ENCODE data around the gene RPS27.
A peak's percentile ranks its signal among the peaks of the same experiment; 100 is the strongest.
"Not testable (repeated sequence)": the region's sequence is repeated elsewhere in the genome, so short reads cannot be mapped to it uniquely, and the experiment has no call there.

Gene RPS27

DNA sequence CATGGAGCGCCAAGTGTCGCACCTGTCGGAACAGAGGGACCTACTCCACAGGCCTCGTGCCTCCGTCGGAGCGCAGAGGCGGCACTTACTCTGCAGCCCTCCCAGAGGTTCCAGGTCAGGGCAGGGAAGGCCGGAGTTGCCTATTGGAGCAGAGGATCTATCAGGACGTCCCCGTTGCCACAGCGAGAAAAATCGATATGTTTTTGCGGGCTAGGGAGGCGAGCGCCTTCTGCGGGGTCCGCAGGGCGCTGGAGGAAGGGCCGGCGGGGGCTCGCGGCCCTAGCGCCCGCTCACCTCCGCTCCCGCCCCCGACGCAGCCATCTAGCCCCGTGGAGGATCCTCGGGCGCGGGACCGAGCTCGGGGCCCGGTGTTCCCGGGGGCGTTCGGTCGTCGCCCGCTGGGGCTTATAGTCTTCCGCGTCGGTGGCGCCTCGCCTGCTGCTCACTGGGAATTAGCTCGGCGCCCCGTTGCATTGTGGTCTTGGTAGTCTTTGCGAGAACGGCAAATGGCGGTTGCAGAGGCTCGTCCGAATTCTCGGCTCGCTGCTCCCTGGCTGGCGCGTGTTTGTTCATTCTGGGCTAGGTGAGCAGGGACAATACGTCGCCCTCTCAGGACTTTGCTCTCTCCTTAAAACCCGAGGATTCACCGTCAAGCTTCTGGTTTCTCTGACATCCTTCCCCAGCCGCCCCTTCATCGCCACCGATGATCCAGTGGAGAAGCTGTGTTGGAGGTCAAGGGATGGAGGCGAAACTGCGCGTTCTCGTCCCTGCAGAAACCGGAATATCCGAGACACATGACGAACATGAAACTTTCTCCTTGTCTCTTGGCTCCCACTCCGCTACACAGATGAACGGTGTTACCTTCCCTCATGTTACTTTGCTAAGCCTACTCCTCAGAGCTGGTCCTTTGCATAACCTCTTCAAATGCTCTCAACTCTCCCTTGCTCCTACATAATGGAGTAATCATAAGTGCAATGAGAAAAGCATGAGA is 13.0 kb upstream of the RPS27 start, which contains the start of gene JTB:
JTB (minus strand) TSS at position 425 of the 991 bp plus-strand sequence; CDS start at position 3, 422 bp downstream.
- Mint-ChIP-seq H3K36me3 (ENCODE audit: low read depth) (peaks cover 54% of the 10 kb centered on the region), H3K9me3 (no peaks in the 10 kb centered on the region), H3K27me3 (ENCODE audit: low read depth, poor library complexity) (peaks cover 3% of the 10 kb centered on the region), H3K4me3 (peak within 1 kb of the TSS; percentile 95), H3K27ac (peak within 1 kb of the TSS; percentile 88), H3K4me1 (peaks cover 31% of the 10 kb centered on the region)
- DNase-seq = peak; percentile 85
- TF ChIP-seq, protein P1, sequence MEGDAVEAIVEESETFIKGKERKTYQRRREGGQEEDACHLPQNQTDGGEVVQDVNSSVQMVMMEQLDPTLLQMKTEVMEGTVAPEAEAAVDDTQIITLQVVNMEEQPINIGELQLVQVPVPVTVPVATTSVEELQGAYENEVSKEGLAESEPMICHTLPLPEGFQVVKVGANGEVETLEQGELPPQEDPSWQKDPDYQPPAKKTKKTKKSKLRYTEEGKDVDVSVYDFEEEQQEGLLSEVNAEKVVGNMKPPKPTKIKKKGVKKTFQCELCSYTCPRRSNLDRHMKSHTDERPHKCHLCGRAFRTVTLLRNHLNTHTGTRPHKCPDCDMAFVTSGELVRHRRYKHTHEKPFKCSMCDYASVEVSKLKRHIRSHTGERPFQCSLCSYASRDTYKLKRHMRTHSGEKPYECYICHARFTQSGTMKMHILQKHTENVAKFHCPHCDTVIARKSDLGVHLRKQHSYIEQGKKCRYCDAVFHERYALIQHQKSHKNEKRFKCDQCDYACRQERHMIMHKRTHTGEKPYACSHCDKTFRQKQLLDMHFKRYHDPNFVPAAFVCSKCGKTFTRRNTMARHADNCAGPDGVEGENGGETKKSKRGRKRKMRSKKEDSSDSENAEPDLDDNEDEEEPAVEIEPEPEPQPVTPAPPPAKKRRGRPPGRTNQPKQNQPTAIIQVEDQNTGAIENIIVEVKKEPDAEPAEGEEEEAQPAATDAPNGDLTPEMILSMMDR (IDR thresholded peaks at IDR 0.05) = no peak

DNA sequence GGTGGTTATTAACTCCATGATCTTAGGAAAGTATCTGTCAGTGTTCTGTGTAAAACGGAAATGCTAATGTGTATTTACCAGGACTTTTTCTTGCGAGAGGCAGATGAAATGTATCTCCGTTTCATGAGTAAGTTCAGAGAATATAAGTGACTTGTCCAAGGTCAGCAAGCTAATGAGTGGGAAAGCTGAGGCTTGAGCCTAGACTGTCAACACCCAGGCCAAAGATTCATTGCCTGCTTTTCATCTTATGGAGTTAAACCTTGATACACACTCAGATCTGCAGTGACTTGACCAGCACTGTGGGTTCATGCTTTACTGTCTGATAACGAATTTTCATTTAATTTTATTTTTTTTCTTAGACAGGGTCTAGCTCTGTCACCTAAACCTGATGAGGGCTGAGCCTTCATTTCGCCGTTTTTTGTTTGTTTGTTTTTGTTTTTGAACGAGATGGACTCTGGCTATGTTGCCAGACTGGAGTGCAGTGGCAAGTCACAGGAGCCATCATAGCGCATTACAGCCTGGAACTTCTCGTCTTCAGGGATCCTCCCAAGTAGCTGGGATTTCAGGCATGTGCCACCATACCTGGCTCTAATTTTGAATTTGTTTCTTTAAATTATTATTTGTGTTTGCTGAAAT is 12.2 kb upstream of the RPS27 start:
- TF ChIP-seq, protein P1 (IDR thresholded peaks at IDR 0.05) = no peak
- H3K4me1 Mint-ChIP-seq = peaks cover 31% of the 10 kb centered on the region
- no peak overlapping the region for H3K27ac Mint-ChIP-seq
- H3K4me3 Mint-ChIP-seq = peak overlapping the region; percentile 95
- H3K27me3 Mint-ChIP-seq (ENCODE audit: low read depth, poor library complexity) = peaks cover 3% of the 10 kb centered on the region
- no peaks in the 10 kb centered on the region for H3K9me3 Mint-ChIP-seq
- DNase-seq = no peak
- H3K36me3 Mint-ChIP-seq (ENCODE audit: low read depth) = peaks cover 59% of the 10 kb centered on the region

DNA sequence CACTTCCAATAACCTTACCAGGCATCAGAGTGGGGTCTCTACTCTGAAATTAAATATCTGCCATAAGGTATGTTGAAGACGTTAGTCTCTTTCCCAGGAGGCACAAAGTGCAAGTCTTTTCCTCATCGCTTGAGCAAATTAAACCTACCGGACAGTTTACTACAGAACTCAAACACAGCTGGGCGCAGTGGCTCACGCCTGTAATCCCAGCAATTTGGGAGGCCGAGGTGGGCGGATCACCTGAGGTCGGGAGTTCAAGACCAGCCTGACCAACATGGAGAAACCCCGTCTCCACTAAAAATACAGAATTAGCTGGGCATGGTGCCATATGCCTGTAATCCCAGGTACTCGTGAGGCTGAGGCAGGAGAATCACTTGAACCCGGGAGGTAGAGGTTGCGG is 11.5 kb upstream of the RPS27 start:
- peaks cover 31% of the 10 kb centered on the region for H3K4me1 Mint-ChIP-seq

DNA sequence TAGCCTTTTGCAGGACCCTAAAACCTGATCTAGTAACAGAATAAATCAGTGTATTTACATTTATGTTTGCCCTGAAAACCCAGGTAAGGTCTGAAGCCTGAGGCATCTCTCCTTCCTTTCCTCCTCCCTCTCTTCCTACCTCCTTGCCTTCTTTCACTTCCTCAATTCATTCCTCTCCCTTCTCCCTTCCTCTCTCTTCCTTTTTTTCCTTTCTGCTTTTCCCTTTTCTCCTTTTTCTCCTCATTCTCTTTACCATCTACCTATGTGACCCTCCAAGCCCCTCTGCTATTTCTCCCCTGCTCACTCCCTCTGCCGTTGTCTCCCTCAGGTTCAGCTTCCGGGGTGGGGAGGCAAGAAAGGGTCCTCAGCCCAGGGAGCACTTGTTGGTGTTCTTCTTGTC is 8.8 kb upstream of the RPS27 start:
- Mint-ChIP-seq H3K36me3 (ENCODE audit: low read depth) (peaks cover 42% of the 10 kb centered on the region), H3K4me1 (peaks cover 41% of the 10 kb centered on the region)
- not testable (repeated sequence) for DNase-seq; H3K27me3 Mint-ChIP-seq (ENCODE audit: low read depth, poor library complexity); H3K4me3 Mint-ChIP-seq; H3K9me3 Mint-ChIP-seq; H3K27ac Mint-ChIP-seq

More for the DNA sequence above, 11.5 kb upstream of the RPS27 start:
- not testable (repeated sequence) for DNase-seq; H3K27me3 Mint-ChIP-seq (ENCODE audit: low read depth, poor library complexity); H3K9me3 Mint-ChIP-seq; H3K27ac Mint-ChIP-seq
- Mint-ChIP-seq H3K4me3 (peak overlapping the region; percentile 95), H3K36me3 (ENCODE audit: low read depth) (peaks cover 58% of the 10 kb centered on the region)

DNA sequence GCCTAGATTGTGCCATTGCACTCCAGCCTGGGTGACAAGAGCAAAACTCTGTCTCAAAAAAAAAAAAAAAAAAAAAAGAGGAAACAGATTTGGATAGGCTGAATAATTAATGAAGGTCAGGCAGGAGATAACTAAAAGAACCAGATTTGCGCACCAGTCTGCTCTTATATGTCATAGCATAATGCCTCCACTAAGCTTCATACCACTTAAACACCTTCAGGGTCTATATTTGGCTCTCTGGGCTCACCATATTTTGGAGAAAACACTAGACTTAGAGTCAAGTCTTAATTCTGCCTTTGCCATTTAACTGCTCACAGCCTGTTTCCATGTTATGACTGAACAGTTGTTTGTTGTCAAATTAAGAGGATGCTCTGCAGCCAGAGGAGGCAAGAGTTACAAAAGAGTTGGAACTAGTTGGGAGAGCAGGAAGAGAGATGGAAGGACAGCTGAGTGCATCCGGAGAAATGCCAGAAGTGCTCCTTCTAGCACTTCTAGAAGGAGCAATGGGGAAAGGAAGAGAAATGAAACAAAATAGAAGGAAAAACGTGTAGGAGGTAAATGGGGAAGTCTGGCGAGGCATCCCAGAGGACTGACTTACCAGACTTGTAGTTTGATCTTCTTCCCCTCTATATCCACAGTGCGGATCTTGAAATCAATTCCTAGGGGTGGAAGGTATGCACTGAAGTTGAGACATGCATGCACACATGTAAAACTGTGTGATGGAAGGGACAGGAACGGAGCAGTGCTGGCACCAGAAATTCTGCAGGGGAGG is 6.3 kb upstream of the RPS27 start:
- no peaks in the 10 kb centered on the region for H3K27me3 Mint-ChIP-seq (ENCODE audit: low read depth, poor library complexity)
- peaks cover 34% of the 10 kb centered on the region for H3K36me3 Mint-ChIP-seq (ENCODE audit: low read depth)
- H3K4me3 Mint-ChIP-seq = peak overlapping the region; percentile 97
- no peaks in the 10 kb centered on the region for H3K9me3 Mint-ChIP-seq
- no peak overlapping the region for H3K27ac Mint-ChIP-seq
- TF ChIP-seq, protein P1 (IDR thresholded peaks at IDR 0.05) = no peak
- no peak for DNase-seq
- H3K4me1 Mint-ChIP-seq = peaks cover 28% of the 10 kb centered on the region

DNA sequence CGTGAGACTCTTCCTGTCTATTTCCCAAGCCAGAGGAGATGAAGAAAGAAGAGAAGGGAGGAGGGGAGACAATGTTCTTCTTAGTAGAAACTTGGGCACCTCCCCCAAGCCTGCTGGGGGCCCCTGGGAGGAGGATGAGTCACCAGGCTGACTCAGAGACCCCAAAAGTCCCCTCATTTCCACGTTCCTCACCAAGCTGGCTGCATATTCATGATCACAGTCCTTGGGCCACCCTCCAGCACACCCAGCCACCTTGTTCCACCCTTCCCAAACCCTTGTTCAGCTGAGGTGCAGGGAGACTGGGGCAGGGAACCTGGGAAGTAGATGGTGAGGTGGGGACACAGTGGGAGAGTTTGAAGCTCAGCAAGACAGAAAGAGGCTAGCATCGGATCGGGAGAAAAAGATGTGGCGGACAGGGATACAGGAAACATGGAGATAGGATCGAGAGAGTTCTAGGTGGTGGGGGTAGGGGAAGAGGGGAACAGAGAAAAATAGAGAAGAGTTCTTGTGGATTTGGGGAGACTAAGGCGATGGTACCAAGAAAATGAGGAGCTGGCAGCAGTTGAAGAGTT is 5.1 kb upstream of the RPS27 start:
- TF ChIP-seq, protein P1 (IDR thresholded peaks at IDR 0.05) = no peak
- no peaks in the 10 kb centered on the region for H3K27me3 Mint-ChIP-seq (ENCODE audit: low read depth, poor library complexity)
- peak overlapping the region; percentile 97 for H3K4me3 Mint-ChIP-seq
- H3K36me3 Mint-ChIP-seq (ENCODE audit: low read depth) = peaks cover 36% of the 10 kb centered on the region
- no peak for DNase-seq
- H3K27ac Mint-ChIP-seq = peak overlapping the region; percentile 31
- H3K9me3 Mint-ChIP-seq = peaks cover 3% of the 10 kb centered on the region
- H3K4me1 Mint-ChIP-seq = peaks cover 34% of the 10 kb centered on the region
